HG02943 (cell line): ENCODE measurements around the gene CST9.

Experiments
- ATAC-seq: cut with Tn5 transposase; IDR thresholded peaks from one replicate; pipeline ENCODE4 v1.9.1; 2021; ENCODE audit warnings: mild to moderate bottlenecking, low read depth, moderate library complexity; ENCODE audit not compliant: unreplicated experiment

CST9 gene

GRCh38 chr20:23605867-23606651 lies at the start of gene CST9:
Gene CST9, minus strand, starts transcription at chr20:23605917. Its CDS starts 53 bp downstream, at chr20:23605864.
- no peak for ATAC-seq

GRCh38 chr20:23654717-23655116 lies 49.0 kb upstream of the CST9 start:
- no peak for ATAC-seq

GRCh38 chr20:23654000-23654399 lies 48.3 kb upstream of the CST9 start:
- ATAC-seq: no peak

- no peak for ATAC-seq
These were observed 47.8 kb upstream of the CST9 start for GRCh38 chr20:23653400-23653938.

- ATAC-seq: no peak
These were observed 47.2 kb upstream of the CST9 start for GRCh38 chr20:23652926-23653325.

- no peak for ATAC-seq
These were observed 46.7 kb upstream of the CST9 start for GRCh38 chr20:23652371-23652770.

- ATAC-seq: no peak
These were observed 45.4 kb upstream of the CST9 start for GRCh38 chr20:23651117-23651516.

GRCh38 chr20:23649830-23650417 lies 44.2 kb upstream of the CST9 start:
- no peak for ATAC-seq

GRCh38 chr20:23649242-23649641 lies 43.5 kb upstream of the CST9 start:
- ATAC-seq: no peak

GRCh38 chr20:23647346-23647745 lies 41.6 kb upstream of the CST9 start:
- no peak for ATAC-seq

- ATAC-seq: no peak
These were observed 40.6 kb upstream of the CST9 start for GRCh38 chr20:23646106-23646873.

- ATAC-seq: no peak
These were observed 39.9 kb upstream of the CST9 start for GRCh38 chr20:23645575-23645974.

GRCh38 chr20:23644164-23644563 lies 38.4 kb upstream of the CST9 start:
- no peak for ATAC-seq

GRCh38 chr20:23643659-23644058 lies 37.9 kb upstream of the CST9 start:
- ATAC-seq: no peak

- ATAC-seq: no peak
These were observed 36.4 kb upstream of the CST9 start for GRCh38 chr20:23641936-23642751.

GRCh38 chr20:23640671-23641667 lies 35.3 kb upstream of the CST9 start:
- ATAC-seq: no peak

- ATAC-seq: no peak
These were observed 34.4 kb upstream of the CST9 start for GRCh38 chr20:23640018-23640601.

- ATAC-seq: no peak
These were observed 33.8 kb upstream of the CST9 start for GRCh38 chr20:23639490-23639958.

GRCh38 chr20:23638309-23638708 lies 32.6 kb upstream of the CST9 start:
- ATAC-seq: no peak
